ENCODE measurements around the gene DNAJC11.

GRCh38 chr1:6703016-6703415, 1.4 kb upstream of the DNAJC11 start:
- TF ChIP-seq CTCF (conservative IDR thresholded peaks at IDR 0.05; ENCODE audit: low read depth, low read length): no peak
- no peak for TF ChIP-seq EZH2 (IDR thresholded peaks at IDR 0.05; ENCODE audit: borderline replicate concordance, low read depth, low read length, poor library complexity, severe bottlenecking)

Data from A673 (cell line).